HL-60/S4 treated with phorbol 12-myristate 13-acetate at 8.2 ng/mL for 4 days and 3 days (cell line): Measurements from ENCODE around the gene POU2F2.
"Not testable (repeated sequence)": the region's sequence is repeated elsewhere in the genome, so short reads cannot be mapped to it uniquely, and the experiment has no call there.

Experiments used
- in situ Hi-C: fragments of 300-500 bp; cut with MboI; formaldehyde crosslinking; loops from 2 replicates; pipeline ENCODE4 v1.15.0; 2022; ENCODE audit warnings: low sequenced_read_pairs

Gene POU2F2

DNA sequence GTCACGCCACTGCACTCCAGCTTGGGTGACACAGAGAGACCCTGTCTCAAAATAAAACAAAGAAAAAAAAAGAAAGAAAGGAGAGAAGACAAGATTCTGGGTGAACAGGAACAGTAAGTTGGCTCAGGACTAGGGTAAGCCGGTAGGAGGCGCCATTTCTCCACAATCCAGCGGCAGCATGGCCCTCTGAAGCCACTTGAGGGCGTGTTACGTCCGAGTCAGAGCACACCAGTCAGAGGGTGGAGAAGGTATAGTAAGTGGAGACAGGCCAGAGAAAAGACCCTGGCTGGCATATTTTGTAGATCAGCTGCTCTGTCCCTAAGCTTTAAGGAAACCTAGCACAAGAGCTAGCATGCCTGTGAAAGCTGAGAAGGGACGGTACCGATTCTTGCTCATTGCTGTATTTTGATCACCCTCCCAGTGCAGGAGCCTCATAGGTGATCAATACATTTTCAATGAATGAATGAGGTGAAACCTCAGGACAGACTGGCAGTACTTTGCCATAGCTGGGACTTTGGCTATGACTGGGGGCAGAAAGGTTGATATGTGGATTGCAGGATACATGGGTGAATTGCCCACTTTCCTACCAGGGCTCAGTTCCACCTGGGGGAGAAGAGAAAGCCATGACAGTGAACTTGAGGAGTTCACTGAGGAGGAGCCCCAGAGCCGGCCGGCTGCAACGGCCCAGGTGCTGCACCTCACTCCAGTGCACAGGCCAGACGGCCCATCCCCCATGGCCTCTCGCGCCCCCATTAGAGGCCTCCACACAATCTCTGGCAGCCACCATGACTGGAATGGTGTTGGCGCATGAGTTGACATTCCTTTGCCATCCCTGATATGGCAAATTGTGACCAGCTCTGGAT lies 23.5 kb downstream of the POU2F2 start:
- in situ Hi-C loops, result no loop called here

DNA sequence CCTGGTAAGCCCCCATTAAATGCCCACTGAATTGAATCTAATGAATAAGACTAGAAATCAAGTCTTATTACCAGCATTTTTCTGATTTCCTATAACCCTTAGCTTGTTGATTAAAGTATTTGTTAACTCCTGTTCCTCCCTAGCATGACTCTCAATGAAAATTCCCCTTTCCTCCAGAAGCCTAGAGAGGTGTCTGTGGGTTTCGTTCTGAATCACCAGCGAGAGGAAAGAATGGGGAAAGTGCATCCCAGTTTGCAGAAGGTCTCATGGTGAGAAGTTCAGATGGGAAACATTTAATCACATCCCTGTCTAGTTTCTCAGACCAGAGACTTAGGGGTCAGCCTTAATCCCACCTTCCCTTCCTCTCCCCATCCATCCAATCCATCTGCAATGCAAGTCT lies 26.9 kb downstream of the POU2F2 start:
- in situ Hi-C loops, result no loop called here

DNA sequence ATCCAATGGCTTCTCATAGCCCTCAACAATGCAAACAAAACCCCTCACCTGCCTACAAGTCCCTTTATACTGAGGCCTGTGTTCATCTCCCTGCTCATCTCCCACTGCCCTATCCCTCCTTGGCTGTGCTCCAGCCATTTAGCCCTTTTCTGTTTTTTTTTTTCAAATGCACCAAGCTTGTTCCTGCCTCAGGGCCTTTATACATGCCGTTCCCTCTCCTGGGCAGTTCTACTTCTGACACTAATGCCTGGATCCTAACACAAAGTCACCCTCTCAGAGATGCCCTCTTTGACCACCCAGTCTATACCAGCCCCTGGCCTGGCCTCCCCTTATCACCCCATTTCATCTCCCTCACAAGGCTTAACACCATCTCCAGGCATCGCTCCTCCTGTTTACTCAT lies 29.4 kb downstream of the POU2F2 start:
- in situ Hi-C loops, result no loop called here

DNA sequence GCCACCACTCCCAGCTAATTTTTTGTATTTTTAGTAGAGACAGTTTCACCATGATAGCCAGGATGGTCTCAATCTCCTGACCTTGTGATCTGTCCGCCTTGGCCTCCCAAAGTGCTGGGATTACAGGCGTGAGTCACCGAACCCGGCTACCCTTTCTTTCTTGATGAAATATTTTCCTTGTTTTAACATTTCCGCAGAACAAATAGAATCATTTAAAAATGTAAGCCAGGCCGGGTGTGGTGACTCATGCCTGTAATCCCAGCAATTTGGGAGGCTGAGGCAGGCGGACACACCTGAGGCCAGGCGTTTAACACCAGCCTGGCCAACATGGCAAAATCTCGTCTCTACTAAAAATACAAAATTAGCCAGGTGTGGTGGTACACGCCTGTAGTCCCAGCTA lies 32.0 kb downstream of the POU2F2 start:
- in situ Hi-C loops, result not testable (repeated sequence)

DNA sequence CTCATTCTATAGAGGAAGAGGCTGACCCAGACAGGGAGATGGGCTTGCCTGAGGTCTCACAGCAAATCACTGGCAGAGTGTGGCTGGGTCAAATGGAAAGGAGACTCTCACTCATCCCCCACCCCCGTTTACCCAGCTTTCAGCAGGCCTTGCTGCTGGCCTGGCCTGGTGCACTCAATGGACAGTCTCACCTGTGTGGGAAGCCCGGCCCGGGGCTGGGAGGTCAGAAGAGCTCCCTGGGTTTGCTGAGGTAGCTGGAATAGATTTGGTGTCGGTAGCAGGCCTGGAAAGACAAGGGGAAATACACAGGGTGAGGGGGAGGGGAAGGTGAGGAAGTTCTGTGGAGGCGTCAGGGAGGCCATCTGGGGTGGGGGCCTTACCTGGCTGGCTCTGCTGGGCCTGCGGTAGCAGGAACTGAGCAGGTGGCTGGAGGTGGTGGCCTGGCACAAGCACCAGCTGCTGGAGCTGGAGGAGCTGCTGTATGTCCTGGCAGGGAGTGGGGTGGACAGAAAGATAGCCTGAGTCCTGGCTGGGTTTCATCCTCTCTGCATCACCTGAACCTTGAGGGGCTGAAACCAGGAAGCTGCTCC lies 32.8 kb downstream of the POU2F2 start:
- in situ Hi-C loops, result no loop called here

DNA sequence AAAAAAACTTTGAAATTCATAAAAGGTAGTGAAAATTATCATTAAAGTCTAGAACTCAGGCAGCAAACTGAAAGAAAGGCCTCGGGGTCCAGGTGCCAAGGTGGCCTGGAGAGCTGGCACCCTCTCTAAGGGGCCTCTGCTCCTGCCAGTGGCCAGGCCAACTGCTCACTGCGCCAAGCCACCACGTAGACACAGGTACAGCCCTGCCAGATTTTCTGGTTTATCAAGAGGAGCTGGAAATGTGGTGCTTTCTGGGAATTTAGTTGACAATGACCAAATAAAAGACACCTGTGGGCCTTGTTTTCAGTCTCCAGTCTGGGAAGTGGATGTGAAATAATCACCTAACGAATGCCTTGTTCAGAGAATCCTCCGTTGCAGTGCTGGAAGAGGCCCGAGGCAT lies 33.5 kb downstream of the POU2F2 start:
- in situ Hi-C loops, result no loop called here

DNA sequence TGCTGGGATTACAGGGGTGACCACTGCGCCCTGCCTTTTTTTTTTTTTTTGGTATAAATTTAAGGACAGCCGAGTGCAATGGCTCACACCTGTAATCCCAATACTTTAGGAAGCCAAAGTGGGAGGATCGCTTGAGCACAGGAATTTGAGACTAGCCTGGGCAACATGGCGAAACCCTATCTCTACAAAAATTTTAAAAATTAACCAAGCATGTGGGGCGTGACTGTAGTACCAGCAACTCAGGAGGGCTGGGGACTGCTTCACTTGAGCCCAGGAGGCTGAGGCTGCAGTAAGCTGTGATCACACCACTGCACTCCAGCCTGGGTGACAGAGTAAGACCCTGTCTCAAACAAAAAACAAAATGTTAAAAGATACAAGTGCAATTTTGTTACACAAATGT lies 34.8 kb downstream of the POU2F2 start:
- in situ Hi-C loops, result no loop called here

DNA sequence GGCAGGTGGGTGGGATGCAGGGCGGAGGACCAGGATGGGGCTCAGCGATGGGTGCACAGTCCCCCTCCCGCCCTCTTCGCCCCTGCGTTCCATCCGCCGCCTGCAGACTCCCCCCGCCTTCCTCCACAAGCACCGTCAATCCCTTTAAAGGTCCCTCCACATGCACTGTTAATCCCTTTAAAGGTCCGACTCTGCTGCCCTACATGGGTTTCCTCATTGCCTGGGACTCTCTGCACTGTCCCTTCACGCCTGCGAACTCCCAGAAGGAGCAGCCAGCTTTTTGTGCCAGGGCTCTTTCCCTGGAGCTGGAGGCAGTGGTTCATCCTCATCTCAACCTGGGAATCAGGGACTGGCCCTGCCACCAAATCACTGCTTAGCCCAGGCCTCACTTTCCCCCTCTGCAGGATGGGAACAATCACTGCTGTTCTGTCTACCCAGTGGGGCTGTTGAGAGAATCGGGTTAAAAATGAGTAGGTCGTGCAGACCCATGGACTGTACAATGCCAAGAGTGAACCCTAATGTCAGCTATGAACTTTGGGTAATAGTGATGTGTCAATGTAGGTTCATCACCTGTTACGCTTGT lies 35.9 kb downstream of the POU2F2 start:
- in situ Hi-C loops, result no loop called here

DNA sequence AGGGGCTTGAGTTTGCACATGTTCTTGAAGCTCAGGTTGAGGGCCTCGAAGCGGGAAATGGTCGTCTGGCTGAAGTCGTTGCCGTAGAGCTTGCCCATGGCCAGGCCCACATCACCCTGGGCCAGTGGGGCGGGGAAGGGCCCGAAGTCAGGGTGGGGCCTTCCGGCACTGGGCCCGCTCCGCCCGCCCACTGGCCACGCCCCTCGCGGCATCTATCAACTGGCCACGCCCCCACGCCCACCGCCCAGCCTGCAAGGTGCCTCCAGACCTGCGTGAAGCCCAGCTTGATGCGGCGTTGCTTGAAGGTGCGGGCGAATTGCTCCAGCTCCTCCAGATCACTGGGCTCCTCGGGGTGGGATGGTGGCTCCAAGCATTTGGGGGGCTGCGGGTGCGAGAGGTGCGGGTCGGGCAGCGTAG lies 36.4 kb downstream of the POU2F2 start:
- in situ Hi-C loops, result no loop called here

DNA sequence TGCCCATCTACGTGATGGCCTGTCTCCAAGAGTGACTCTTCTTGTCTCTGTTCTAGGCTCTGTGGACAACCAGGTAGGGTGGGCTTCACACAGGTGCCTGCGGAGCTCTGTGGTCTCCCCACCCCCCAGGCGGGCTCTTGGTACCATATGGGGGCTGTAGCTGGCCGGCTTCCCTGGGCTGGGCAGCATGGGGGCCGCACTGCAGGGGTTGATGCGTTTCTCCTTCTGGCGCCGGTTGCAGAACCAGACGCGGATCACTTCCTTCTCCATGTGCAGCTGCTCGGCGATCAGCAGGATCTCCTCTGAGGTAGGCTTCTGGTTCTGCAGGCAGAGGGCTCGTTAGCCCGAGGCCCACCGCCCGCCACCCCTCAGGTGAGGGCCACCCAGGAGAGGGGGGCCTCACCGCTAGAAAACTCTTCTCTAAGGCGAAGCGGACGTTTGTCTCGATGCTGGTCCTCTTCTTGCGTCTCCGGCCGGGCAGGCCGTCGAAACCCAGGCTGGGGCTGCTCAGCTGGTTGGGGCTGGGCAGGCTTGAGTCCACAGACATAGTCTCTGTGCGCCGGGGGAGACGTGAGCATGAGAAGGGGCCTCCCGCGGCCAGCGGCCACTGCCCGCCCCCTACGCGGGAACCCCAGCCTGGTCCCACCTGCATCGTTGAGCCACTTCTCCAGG lies 37.0 kb downstream of the POU2F2 start:
- in situ Hi-C loops, result no loop called here

DNA sequence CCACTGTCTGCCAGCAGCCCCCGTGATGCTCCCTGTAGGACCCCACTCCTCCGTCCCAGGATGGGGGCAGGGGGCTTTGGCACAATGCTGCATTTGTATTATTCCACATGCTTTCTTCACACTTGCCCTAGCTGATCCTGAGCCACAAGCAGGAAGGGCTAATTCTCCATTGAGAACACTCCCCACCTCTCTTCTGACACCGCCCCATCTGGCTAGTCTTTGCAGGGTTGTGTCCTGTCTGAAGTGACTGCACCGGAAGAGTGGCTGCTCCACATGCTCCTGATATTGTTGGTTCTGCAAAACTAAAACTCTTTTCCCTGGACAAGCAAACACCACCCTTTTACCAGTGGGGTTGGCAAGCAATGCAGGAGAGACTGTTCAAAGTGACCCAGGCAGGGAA lies 38.3 kb downstream of the POU2F2 start:
- in situ Hi-C loops, result no loop called here

DNA sequence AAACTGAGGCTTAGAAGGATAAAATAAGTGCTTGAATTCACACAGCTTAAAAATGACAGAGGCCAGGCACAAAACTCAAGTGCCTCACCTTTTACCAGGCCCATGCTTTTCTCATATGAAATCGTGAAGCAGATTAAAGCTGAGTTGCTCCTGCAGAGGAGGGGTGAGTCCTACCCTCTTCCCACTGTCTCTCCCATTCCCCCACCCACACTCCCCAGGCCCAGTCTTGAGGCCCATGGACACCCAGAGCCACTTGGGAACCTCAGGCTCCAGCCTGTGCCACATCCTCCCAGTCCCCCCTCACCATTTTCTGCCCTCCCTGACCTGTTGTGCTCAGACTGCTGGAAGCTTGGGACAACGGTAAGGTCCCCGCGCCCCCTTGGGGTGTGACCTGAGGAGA lies 38.7 kb downstream of the POU2F2 start:
- in situ Hi-C loops, result no loop called here

DNA sequence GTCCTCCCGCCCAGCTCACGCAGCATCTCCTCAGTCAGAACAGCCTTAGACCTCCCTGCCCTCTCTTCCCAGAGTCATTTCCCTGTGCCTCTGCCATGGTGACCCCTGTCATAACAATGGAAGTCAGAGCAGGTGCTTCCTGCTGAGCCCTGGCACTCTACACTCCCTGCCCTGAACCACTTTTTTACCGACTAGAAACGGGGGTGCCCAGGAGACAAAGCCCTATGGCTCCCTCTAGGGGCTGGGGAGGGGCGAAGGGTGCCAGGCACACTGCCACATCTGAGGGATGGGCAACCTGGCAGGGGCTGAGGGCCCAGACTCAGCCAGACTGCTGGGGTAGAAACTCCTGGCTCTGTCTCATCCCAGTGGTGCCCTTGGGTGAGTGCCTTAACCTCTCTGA lies 39.9 kb downstream of the POU2F2 start:
- in situ Hi-C loops, result no loop called here

DNA sequence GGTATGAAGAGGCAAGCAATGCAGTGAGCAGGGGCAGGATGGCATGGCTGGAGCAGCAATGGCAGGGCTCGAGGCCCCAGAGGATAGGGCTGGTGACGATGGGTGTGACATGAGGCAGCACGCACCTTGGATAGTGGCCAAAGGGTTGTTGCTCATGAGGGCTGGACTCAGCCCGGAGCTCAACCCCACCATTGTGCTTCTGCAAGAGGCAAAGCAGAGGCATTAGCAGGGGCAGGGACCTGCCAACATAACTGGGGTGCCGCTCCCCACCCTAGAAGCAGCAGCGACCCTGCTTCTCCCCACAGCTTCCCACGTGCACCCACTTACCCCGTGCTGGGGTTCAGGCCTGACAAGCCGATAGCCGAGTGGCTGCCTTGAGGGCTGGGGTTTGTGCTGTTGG lies 40.5 kb downstream of the POU2F2 start:
- in situ Hi-C loops, result no loop called here

DNA sequence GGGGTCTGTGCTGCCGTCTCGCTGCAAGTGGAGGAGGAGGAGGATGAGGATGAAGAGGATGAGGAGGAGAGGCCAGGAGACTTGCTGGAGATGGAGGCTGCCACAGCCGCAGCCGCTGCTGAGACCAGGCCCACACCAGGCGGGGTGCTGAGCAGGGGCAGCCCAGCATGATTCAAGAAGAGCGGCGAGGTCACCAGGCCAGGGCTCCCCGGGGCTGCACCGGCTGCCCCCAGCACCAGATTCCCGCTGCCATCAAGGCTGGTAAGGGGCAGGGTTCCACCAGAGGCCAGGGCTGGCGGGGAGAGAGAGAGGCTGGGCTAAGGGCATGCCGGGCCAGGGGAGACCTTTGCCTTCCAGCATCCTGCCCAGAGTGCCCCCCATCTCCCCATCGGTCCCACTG lies 40.9 kb downstream of the POU2F2 start:
- in situ Hi-C loops, result no loop called here

DNA sequence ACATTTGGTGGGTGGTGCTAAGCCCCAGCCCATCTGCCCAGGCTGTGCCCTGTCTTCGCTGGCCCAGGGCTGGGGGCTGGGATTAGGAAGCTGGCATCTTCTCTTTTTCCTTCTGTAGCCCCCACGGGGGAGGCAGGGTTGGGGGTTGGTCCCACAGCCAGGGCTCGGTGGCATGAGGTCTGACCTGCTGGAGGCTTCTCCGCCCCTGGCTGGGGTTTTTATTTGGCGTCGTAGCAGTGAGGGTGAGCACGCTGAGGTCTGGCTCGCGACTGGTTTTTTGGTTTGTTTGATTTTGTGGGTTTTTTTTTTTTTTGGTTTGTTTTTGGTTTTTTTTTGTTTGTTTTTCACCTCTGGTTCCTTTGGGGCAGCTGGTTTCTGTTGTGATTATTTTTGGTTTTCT lies 41.6 kb downstream of the POU2F2 start:
- in situ Hi-C loops, result no loop called here

DNA sequence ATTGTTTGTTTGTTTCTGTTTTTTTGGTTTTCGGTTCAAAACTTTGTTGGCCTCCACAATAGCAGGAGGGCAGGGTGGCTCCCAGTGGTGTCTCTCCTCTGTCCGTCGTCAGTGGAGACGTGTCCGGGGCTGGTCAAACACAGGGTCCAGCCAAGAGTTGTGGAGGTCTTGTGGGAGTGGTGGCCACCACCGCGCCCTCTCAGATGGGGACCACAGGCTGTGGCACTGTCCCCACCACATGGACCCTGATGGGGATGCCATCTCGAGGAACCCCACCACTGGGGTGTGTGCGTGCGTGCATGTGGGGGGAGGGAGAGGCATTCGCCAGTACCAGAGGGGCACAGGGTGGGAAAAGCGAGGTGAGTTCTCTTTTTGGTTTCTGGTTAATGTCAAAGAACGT lies 42.5 kb downstream of the POU2F2 start:
- in situ Hi-C loops, result no loop called here

DNA sequence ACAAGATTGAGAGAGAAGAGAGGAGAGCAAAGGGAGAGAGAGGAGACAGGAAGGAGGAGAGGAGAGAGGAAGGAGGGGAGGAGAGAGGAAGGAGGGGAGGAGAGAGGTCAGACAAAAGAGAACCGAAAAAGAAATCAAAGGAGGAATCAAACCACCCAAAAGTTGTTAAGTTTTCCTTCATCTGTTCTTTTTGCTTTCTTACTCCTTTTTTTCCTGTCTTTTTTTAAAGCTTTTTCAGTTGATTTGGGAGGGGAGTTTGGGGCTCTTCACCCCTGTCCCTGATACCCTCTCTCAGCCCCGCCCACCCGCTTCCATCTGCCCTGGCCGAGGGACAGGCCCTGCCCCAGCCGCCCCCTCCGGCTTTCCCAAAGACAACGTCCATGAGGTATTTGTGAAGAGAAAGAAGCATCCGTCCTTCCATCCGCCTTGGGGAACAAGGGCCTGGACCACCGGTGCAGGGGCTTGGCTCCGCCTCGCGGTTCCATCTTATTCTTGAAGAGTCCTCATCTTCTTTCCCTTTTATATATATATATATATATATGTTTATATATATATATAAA lies 43.0 kb downstream of the POU2F2 start:
- in situ Hi-C loops, result no loop called here

DNA sequence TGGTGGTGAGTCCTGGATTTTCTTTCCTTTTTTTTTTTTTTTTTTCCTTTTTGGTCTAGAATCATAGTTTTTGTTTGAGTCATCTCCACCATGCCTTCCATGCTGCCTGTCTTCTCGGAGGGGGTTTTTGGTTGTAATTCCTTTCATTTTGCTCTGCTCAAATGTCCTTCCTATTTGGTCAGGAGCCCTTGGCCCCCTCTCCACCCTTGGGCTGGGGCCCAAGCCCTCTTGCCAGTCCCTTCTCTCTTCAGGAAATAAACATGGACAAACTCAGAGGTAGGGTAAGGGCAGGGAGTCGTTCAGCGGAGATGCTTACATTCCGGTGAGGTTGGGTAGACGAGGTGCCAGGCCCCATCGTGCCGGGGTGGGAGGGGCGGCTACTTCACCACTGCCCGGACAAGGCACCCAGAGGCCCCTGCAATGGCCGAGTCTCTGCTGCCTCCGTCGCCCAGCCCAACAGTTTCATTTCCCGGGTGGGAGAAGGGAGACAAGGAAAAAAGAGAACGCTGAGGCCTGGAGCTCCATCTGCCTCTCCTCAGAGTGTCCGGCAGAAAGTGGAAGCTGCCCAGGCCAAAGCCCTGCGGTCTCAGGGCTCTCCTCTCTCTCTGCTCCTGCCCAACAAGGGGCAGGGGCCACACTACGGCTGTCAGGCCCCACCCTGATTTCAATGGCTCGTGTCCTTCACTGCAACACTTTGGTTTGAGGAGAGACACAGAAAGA lies 43.6 kb downstream of the POU2F2 start:
- in situ Hi-C loops, result no loop called here

DNA sequence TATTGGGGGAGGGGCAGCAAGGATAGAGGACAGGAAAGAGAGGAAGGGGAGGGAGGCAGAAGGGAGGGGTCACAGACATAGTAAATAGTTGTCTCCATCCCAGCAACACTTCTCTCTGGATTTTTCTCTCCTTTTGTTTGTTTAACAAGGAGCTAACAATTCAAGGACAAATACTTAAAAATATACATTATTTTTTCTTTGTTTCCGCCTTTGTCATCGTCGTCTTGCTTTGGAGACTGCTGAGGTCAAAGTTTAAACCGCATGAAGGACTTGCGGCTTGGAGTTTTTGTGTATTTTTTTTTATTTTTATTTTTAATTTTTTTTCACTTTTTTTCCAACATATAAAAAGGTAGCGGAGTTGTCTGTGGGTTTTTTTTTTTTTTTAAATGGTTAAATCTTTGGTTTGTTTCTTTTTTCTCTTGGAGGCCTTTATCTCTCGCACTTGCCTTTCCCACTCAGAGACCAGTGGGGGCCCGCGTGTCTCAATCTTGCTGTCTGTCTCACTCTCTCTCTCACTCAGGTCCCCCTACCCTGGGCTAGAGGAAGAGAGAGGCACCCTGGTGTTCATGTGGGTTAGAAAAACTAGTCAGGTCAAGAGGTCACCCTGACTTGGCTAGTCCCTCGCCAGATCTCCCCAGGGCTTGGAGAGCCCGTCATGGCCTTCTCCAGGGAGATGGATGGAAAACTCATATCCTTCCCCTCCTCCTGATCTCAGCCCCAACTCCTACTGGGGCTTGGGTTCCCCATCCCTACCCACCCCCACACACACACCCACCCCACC lies 45.3 kb downstream of the POU2F2 start:
- in situ Hi-C loops, result no loop called here
